C1 segment of cervical spinal cord (tissue), 14 donors: ENCODE results near the gene LRBA.
"Not testable (repeated sequence)": the region's sequence is repeated elsewhere in the genome, so short reads cannot be mapped to it uniquely, and the experiment has no call there.

ENCODE experiments used
- DNase-seq, 14 donors: peaks; one replicate each; lab custom pipeline; 2025; lab: John Stamatoyannopoulos, UW

Gene LRBA, protein sequence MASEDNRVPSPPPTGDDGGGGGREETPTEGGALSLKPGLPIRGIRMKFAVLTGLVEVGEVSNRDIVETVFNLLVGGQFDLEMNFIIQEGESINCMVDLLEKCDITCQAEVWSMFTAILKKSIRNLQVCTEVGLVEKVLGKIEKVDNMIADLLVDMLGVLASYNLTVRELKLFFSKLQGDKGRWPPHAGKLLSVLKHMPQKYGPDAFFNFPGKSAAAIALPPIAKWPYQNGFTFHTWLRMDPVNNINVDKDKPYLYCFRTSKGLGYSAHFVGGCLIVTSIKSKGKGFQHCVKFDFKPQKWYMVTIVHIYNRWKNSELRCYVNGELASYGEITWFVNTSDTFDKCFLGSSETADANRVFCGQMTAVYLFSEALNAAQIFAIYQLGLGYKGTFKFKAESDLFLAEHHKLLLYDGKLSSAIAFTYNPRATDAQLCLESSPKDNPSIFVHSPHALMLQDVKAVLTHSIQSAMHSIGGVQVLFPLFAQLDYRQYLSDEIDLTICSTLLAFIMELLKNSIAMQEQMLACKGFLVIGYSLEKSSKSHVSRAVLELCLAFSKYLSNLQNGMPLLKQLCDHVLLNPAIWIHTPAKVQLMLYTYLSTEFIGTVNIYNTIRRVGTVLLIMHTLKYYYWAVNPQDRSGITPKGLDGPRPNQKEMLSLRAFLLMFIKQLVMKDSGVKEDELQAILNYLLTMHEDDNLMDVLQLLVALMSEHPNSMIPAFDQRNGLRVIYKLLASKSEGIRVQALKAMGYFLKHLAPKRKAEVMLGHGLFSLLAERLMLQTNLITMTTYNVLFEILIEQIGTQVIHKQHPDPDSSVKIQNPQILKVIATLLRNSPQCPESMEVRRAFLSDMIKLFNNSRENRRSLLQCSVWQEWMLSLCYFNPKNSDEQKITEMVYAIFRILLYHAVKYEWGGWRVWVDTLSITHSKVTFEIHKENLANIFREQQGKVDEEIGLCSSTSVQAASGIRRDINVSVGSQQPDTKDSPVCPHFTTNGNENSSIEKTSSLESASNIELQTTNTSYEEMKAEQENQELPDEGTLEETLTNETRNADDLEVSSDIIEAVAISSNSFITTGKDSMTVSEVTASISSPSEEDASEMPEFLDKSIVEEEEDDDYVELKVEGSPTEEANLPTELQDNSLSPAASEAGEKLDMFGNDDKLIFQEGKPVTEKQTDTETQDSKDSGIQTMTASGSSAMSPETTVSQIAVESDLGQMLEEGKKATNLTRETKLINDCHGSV (N-terminal part only)

DNA sequence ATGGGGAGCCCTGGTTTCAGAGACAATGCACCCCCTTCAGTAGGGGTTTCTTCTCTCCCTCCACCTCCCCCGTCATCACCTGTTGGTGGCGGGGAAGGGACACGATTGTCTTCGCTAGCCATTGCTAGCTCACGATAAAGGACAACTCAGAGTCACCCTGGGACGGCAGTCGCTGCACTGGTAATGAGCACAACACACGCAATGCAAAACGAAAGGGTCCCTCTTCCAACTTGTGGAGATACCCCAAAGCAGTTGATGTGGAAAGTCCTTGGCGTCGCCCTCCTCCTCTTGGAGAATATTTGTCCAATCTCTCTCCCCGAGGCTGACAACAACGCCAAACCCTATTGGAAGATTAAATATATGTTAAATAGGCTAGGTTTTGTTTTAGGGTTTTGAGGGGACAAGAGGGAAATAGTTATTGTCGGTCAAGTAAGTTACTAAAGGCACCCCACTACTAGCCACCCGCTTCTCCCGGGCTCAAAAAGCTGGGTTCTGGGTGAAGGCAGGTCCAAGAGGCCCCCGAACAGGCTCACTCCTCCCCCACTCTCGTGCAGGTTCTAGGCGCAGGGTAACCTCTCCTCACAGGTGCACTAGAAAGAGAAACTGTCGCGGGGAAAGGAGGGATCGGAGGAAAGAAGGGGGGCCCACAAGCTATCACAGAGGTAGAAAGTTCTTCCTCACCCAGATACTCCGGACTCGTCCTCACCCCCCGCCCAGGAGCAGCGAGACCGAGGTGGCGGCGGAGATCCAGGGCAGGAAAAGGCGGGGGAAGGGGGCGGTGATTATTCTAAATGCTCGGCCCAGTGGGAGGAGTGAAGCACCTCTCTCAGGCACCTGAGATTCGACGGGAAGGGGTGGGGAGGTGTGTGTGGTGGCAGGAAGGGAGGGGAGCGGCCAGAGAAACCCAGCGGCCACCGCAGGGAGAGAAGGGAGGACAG lies at the start of gene LRBA:
Gene LRBA (minus strand): TSS at position 764 of the 938 bp plus-strand sequence. CDS start 642 bp downstream, at position 122.
- peak; percentile 24 to 79 (median 68) for DNase-seq

DNA sequence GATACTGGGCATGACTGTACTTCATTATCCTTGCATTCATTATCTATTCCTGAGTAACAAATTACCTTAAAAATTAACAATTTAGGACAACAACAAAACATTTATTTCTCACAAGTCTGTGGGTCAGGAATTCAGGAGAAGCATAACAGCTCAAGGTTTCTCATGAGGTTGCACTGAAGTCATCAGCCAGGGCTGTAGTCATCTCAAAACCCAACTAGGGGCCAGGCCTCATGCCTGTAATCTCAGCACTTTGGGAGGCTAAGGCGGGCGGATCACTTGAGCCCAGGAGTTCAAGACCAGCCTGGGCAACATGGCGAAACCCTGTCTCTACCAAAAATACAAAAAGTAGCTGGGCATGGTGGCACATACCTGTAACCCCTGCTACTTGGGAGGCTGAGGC lies 48.1 kb upstream of the LRBA start:
- not testable (repeated sequence) for DNase-seq

DNA sequence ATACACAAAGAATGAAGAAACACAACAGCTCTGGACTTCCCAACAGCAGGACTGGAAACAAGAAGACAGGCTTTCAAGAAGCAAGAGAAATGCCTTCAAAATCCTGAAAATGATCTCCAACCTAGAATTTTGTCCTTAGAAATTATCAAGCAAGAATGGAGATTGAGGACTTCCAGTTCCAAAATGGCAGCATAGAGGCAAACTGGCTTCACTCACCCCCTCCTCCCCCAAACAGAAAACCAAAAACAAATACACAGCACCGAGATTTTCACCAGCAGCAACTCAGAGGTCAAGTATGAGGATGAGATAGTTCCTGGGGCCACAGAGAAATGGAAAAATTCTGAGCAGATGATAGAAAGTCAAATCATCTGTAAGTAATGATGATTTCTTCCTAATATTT lies 40.5 kb upstream of the LRBA start:
- no peak for DNase-seq

DNA sequence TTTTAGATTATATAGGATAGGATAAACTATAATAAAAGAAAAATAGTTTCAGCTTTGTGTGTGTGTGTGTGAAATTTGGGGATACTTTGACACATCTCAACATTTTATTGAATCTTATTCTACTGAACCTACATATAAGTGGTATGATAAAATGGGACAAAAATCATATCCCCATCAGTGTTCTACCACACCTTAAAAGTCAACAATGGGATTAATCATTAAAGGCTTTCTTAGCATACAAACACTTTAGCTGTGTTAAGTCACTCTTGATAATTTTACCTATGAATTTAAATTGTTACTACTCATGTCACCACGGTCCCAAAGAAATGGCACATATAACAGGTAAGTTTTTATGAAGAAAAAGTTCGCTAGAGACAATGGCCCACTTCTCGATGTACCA lies 37.7 kb upstream of the LRBA start:
- no peak for DNase-seq

DNA sequence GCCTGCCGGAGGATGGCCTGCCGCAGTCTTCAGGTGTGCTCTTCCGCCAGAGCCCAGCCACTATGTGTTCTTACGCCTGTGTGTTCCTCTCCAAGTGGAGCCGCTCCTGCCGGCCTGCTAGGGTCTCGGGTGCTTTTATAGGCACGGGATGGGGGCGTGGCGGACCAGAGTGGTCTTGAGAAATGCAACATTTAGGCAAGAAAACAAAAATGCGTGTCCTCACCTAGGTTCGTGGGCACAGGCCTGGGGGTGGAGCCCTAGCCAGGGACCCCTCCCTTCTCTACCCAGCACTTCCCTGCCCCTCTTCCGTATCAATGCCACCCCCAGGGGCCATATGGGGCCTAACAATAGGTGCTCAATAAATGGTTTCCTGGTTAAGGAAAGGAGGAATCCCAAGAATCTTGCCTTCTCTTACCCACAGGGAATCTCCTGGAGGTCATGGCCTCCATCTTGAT lies 34.4 kb upstream of the LRBA start:
- DNase-seq: no peak

DNA sequence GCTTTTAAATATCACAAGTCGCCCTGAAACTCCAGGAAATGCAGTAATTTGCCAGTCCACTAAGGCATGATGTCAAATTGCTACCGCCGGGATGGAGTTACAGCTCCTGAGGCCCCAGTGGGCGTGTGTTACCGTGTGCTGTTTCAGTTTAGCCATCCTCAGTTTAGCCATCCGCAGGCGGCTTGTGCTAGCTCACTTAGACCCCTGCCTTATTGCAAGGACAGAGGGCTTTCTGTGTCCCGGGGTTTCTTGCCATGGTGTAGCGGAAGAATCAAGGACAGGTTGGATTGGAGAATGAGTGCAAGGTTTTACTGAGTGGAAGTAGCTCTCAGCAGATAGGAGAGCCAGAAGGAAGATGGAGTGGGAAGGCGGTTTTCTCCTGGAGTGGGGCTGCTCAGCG lies 33.8 kb upstream of the LRBA start:
- DNase-seq: no peak

DNA sequence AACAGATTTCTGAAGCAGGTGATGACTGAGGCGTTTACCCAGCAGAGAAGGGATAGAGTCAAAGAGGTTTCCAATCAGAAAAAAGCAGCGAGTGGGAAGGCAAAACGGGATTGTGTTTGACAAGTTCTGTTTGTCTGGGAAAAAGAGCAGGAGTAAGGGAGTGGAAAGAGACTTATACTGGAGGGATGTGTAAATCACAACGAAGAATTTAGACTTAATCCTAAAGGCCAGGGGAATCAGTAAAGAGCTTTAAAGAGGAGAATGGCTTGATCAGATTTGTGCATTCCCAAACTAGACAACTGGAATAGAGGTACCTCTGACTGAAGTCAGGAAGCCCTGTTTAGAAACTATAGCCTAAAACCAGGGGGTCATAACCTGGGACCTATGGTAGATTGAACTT lies 31.5 kb upstream of the LRBA start:
- no peak for DNase-seq

DNA sequence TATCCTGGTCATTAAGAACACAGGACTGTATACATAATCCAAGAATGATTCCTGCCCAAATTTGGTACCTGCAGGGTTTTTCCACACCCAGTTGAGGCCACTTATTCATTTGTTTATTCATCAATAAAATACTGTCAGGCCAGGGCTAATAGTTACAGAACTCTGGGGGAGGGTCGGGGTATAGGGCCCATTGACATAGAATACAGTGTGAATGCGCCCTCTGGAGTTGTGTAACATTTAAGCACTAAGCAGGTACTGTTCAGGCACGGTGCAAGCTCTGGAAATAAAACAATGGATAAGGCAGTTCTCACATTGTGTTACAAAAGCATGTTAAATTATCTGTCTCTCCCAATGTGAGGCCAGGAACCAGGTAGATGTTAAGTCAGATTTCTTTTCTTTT lies 30.8 kb upstream of the LRBA start:
- no peak for DNase-seq

DNA sequence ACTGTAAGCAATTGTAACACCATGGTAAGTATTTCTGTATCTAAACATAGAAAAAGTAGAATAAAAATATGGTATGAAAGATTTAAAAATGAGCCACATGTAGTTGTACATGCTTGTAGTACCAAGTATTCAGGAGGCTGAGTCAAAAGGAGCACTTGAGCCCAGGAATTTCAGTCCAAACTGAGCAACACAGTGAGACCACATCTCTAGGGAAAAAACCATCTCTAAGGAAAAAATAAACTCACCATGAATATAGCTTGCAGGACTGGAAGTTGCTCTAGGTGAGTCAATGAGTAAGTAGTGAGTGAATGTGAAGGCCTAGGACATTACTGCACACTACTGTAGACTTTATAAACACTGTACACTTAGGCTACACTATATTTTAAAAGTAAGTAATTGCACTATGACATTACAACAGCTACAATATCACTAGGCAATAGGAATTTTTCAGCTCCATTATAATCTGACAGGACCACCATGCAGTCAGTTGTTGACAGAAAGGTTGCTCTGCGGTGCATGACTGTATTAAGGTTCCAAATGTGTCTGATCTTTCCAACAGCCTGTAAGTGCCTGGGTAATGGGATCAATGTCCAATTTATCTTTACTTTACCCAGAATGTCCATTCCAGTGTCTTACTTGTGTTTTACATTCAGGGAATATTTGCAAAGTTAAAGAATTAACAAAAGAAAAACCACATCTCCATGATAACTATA lies 28.9 kb upstream of the LRBA start:
- no peak for DNase-seq

DNA sequence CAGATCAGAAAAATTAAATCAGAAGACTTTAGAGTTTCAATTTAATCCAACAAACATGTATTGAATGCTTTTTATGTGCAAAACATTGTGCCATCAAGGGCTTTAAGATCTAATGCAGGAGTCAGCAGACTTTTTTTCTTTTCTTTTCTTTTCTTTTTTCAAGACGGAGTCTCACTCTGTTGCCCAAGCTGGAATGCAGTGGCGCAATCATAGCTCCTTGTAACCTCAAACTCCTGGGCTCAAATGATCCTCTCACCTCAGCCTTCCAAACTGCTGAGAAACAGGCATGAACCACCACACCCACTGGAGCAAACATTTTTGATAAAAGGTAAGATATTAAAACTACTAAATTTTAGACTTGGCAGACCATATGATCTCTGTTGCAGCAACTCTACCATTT lies 24.6 kb upstream of the LRBA start:
- no peak for DNase-seq

DNA sequence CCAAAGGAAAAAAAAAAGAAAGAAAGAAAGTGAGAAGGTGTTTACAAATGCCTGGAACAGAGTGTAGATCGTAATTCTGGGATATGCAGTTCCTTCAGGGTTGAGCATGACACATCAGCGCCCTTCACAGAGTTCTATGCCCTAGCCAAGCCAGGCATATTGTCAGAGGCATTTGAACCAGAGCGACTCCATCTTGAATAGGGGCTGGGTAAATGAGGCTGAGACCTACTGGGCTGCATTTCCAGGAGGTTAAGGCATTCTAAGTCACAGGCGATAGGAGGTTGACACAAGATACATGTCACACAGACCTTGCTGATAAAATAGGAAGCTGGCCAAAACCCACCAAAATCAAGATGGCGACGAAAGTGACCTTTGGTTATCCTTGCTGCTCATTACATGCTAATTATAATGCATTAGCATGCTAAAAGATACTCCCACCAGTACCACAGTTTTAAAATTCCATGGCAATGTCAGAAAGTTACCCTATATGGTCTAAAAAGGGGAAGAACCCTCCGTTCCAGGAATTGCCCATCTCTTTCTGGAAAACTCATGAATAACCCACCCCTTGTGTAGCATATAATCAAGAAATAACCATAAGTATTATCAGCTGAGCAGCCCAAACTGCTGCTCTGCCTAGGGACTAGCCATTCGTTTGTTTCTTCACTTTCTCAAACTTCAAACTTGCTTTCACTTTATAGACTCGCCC lies 23.5 kb upstream of the LRBA start:
- DNase-seq: no peak

DNA sequence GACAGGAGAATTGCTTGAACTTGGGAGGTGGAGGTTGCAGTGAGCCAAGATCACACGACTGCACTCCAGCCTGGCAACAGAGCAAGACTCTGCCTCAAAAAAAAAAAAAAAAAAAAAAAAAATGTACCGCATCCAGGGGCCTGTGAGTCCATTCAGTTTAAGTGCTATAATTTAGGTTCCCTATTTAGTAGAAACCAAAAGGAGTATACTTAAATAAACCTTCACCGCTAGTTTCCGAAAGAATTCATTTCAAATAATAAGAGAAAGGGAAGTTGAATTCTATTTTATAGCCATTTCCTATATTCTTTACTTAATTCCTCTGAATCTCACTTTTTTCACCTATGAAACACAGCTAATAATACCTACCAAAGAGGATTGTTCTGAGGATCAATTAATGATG lies 20.8 kb upstream of the LRBA start:
- no peak for DNase-seq

DNA sequence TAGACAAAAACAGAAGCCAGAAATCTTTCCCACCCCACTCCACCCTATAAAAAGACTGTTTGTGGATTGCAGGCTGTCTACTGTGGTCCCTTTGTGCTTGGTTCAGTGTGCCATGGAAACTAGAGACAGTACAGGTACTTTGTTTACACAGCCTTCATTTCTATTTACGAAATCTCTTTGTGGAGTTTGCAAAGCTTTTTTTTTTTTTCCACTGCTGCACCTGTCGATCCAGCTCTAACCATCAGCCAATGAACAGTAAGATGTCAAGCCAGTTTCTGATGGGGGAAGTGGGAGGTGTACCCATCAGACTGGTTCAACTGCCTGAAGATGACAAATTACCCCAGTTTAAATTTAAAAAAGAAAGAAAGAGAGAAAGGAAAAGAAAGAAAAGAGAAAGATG lies 20.2 kb upstream of the LRBA start:
- DNase-seq: no peak

DNA sequence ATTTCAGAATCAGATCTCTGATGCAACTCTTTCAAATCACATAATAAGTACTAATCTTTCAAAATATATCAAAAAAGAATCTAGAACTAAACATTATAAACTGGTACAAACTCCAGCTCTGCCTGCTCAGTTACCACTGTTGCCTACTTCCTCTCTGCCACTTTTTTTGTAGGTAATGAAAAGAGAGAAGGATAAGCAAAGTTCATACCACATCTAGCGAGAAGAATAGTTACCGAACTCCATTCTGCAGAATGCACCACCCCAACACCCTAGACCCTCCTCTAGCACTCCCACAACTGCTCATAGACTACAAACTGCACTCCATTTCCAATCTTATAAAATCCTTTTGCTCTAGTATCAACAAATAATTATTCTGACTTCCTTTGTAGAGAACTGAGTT lies 19.7 kb upstream of the LRBA start:
- no peak for DNase-seq

DNA sequence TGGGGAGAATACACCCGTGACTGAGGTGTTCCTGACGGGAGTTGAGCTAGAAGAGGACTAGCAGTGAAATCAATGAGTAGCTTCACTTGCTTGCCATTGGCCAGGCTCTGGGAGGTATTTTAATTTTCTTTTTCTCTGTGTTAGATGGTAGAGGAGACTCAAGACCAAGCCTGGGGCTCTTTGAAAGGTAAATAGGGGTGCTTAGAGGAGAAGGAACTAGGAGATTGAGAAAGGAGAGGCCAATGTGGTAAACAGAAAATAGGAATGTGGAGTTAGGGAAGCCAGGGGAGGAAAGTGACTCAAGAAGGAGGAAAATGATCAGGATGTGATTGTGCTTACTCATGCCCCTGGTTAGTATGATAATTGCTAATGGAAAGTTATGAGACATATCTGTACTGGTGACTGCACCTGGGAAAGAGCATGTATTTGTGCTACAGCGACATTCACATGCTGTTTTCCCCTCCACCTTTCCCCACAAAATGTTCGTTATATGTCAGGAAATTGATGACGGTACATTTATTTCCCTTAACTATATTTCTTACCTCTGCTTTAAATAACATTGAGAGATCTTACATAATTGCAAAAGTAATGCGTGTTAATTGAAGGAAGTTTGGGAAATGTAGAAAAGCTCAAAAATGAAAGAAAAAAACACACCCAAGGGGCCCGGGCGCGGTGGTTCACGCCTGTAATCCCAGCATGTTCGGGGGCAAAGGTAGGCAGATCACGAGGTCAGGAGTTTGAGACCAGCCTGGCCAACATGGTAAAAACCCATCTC lies 16.9 kb upstream of the LRBA start:
- no peak for DNase-seq

DNA sequence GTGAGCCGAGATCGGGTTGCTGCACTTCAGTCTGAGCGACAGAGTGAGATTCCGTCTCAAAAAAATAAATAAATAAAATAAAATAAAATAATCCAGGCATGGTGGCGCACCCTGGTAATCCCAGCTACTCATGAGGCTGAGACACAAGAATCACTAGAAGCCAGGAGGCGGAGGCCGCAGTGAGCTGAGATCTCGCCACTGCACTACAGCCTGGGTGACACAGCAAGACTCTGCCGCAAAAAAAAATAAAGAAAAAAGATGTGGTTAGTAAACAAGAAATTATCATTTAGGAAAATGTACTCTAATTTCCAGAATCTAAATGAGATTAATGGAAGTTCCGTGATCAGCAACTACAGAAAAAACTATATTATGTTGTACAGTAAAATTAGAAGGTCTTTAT lies 14.5 kb upstream of the LRBA start:
- DNase-seq: no peak

DNA sequence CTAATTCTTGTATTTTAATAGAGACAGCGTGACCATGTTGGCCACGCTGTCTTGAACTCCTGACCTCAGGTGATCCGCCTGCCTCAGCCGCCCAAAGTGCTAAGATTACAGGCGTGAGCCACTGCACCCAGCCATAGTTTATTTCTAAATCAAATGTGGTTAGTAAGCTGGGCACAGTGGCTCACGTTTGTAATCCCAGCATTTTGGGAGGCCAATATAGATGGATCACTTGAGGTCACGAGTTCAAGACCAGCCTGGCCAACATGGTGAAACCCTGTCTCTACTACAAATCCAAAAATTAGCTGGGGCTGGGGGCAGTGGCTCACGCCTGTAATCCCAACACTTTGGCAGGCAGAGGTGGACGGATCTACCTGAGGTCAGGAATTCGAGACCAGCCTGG lies 13.9 kb upstream of the LRBA start:
- not testable (repeated sequence) for DNase-seq

DNA sequence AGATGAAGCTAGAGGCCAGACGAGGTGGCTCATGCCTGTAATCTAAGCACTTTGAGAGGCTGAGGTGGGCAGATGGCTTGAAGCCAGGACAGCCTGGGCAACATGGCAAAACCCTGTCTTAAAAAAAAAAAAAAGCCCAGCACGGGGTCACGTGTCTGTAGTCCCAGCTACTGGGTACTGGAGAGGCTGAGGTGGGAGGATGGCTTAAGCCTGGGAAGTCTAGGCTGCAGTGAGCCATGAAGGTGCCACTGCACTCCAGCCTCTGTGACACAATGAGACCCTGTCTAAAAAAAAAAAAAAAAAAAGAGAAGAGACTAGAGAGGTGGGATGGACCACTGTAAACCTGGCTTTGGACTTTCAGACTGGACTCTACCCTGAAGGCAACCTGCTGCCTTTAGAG lies 10.7 kb upstream of the LRBA start:
- DNase-seq: no peak

DNA sequence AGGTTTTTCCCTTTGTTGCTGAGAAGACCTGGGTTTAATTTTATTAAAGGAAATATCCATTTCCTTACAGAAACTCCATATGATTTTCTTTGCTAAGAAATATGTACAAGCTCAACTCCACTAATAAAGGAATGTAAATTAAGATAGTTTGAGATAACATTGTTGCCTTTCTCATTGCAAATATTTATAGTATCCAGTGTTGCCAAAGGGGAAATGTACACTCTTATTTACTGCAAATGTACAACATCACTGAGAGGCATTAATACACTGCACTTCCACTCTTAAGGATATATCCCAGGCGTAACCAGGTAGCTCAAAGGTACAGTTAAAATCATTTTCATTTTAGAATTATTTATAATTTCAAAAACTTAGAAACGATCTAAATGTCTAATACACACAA lies 7.5 kb upstream of the LRBA start:
- no peak for DNase-seq
